ENCODE data around the gene TM9SF1.

TM9SF1 gene

GRCh38 chr14:24139272-24139934 lies 55.8 kb downstream of the TM9SF1 start:
- no peak overlapping the region for H3K27ac ChIP-seq
- H3K36me3 ChIP-seq (replicated peaks), result peaks cover 16% of the 10 kb centered on the region
- in situ Hi-C loops (cut with HindIII; ENCODE audit: low pct_ligation_motif_present, low sequenced_read_pairs), result no loop called here
- H3K4me3 ChIP-seq (ENCODE audit: low read depth, low read length), result no peak overlapping the region
- no peaks in the 10 kb centered on the region for H3K27me3 ChIP-seq (replicated peaks)
- TF ChIP-seq CTCF (IDR thresholded peaks at IDR 0.05; ENCODE audit: low read depth, low read length, missing control alignments), result no peak
- no peak for DNase-seq

Data from brain microvascular endothelial cell (primary cell).